HG02885 (cell line): ENCODE measurements around the gene KRTAP10-11.

Source experiments
- ATAC-seq: cut with Tn5 transposase; IDR thresholded peaks from one replicate; pipeline ENCODE4 v1.9.1; 2021; ENCODE audit warnings: mild to moderate bottlenecking; ENCODE audit not compliant: unreplicated experiment, poor library complexity

KRTAP10-11 gene

DNA sequence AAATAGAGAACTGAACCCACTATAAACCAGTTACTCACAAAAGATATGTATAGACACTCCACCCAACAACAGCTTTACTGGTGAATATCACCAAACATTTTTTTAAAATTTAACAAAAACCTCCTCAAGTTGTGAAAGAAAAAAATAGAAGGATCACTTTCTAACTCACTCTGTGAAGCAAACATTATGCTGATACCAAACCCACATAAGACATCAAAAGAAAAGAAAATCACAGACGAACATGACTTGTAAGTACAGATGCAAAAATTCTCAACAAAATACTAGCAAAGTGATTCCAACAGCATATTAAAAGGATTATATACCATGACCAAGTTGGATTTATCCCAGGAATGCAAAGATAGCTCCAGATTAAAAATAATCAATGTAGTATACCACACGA is 45.5 kb downstream of the KRTAP10-11 start:
- no peak for ATAC-seq

GRCh38 chr21:44692798-44693512 is 46.7 kb downstream of the KRTAP10-11 start:
- no peak for ATAC-seq

DNA sequence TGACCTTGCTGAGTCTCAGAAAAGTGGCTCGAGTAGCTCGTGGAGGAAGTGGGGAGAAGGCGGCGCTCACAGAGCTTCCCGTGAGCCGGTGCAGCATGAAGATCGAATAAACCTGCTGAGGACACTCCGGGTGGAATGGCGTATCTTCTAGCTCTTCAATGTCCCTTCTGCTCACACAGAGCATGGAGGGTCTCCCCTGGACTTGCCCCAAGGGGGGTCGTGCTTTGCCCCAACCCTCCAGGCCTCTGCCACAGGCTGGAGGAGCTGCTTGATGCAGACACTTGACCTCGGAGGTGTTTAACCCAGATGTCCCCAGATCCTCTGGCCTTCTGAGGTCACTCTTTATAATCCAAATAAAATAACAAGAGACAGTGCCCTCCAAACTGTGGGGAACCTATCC is 48.6 kb downstream of the KRTAP10-11 start:
- ATAC-seq = no peak

- no peak for ATAC-seq
Measured at GRCh38 chr21:44695184-44695583, 49.0 kb downstream of the KRTAP10-11 start.

GRCh38 chr21:44695641-44696040 is 49.4 kb downstream of the KRTAP10-11 start:
- no peak for ATAC-seq

DNA sequence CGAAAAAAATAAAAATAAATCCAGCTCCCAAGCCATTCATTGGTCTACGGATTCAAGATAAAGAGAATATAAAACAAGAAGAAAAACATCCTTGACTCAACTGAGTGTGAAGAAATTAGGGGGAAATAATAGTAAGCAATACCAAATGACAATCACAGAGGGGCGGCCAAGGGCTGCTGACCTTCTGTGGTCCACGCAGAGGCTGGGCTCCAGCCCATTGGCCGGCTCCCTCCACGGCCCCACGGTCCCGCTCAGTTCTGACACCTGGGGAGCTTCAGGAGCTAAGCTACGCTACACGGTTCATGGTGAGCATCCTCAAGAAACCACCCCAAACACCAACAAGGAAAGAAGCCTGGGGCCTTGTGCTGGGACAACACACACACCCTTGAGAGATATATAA is 50.4 kb downstream of the KRTAP10-11 start:
- no peak for ATAC-seq
